ENCODE measurements around the gene HOXD9. TPM values are rescaled to one million over a fixed set of nuclear protein-coding genes. Genes with fewer than 3 reads are reported as not detected.

HOXD9 gene
- total and polyA plus RNA-seq, 2 of the 8 experiments (the other 6 are each of a cell fraction or from before 2014, with no cell fraction given), result not detected

DNA sequence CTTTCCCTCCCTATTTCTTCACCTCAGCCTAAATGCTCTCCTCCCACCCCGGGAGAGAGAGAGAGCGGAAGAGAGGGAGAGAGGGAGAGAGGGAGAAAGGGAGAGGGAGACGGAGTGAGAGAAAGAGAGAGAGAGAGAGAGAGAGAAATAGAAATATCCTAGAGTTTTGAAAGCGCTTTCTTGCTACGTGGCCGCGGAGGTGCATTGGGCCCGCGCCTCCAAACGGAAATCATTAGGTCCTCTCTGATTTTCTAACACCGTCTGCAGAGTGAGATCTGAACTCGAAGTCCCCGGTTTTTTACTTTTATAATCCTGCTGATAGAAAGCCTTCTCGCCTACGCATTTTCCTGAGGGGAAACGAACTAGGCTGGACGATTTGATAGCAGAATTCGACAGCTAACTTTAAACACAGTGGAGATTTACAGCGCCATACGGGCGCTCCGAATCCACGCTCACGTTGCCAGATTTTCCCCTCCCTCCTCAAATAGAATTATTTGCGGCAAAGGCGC, 37.9 kb upstream of the HOXD9 start:
- Histone ChIP-seq H4K91ac (replicated peaks; ENCODE audit: insufficient read length, low read length) (no peak overlapping the region), H3K4ac (replicated peaks; ENCODE audit: insufficient read length, low read depth, low read length) (no peak overlapping the region), H3K4me2 (ENCODE audit: insufficient read depth in 1 of 2, low read depth in 2 of 2, low read length in 2 of 2) (peak overlapping the region; percentile 4 to 57; a peak in 2 of 4 replicates), H3K79me1 (ENCODE audit: low read depth, low read length) (no peaks in the 10 kb centered on the region), H2BK20ac (ENCODE audit: low read length) (no peak overlapping the region), H2BK15ac (ENCODE audit: low read length) (no peak overlapping the region), H3K27me3 (replicated peaks in 1 of 4; ENCODE audit: control insufficient read depth in 3 of 4, extremely low read depth in 1 of 4, insufficient read depth in 3 of 4, low read length in 3 of 4) (peaks cover 93 to 98% (median 98%) of the 10 kb centered on the region in 4 experiments), H3K4me1 (replicated peaks in 1 of 4; ENCODE audit: control insufficient read depth in 3 of 4, insufficient read depth in 4 of 4, low read length in 3 of 4) (peaks cover 0 to 25% (median 9%) of the 10 kb centered on the region in 4 experiments; a peak in 5 of 7 replicates), H3K23ac (ENCODE audit: insufficient read length) (no peak overlapping the region), H4K8ac (ENCODE audit: extremely low read depth, insufficient read depth, low read length) (no peak overlapping the region), H4K5ac (ENCODE audit: insufficient read length, low read depth, low read length) (no peak overlapping the region), H2BK12ac (ENCODE audit: low read depth, low read length) (no peak overlapping the region), H2BK120ac (replicated peaks; ENCODE audit: low read depth, low read length) (no peak overlapping the region), H3K23me2 (ENCODE audit: low read depth, low read length) (peaks cover 2% of the 10 kb centered on the region; the same call in 1 of the 2 replicates), H3K27ac (ENCODE audit: low read depth, low read length) (no peak overlapping the region), H3K9ac (replicated peaks in 1 of 4; ENCODE audit: extremely low read depth in 1 of 4, low read depth in 3 of 4, low read length in 3 of 4) (no peak overlapping the region), H2AFZ (ENCODE audit: low read length) (no peak overlapping the region), H4K20me1 (replicated peaks in 1 of 2; ENCODE audit: control insufficient read depth in 1 of 2, insufficient read depth in 2 of 2, low read length in 2 of 2) (peaks cover 15 to 29% of the 10 kb centered on the region in 2 experiments), H3K36me3 (ENCODE audit: control insufficient read depth in 2 of 4, insufficient read depth in 4 of 4, low read length in 3 of 4) (peaks cover 0 to 2% (median 0%) of the 10 kb centered on the region in 4 experiments; a peak in 1 of 8 replicates), H3K18ac (ENCODE audit: extremely low read depth, low read length) (no peak overlapping the region), H3K4me3 (ENCODE audit: extremely low read depth in 1 of 4, insufficient read depth in 2 of 4, low read depth in 3 of 4, low read length in 4 of 4) (peak overlapping the region in 1 of 4 experiments; percentile 52; a peak in 1 of 8 replicates), H3K14ac (ENCODE audit: insufficient read length) (no peak overlapping the region), H3K56ac (replicated peaks; ENCODE audit: insufficient read length, low read depth, low read length) (no peak overlapping the region), H2BK5ac (ENCODE audit: low read depth, low read length) (no peak overlapping the region), H3K79me2 (ENCODE audit: control insufficient read depth in 1 of 2, insufficient read depth in 2 of 2, low read length in 2 of 2) (no peaks in the 10 kb centered on the region), H3K9me3 (ENCODE audit: insufficient read depth in 2 of 2, low read depth in 1 of 2, low read length in 1 of 2) (no peaks in the 10 kb centered on the region; a peak in 1 of 4 replicates), H2AK5ac (ENCODE audit: low read depth, low read length) (no peak overlapping the region)
- ChIA-PET CTCF (ENCODE audit: partially characterized antibody) (interaction anchor here (1.1 to 7.8 kb wide), 13 partner anchors 12 to 732 kb away, joined by 3 to 130 read pairs (median 5); partner anchors contain the start of gene HOXD12), POLR2A (ENCODE audit: partially characterized antibody) (interaction anchor here (0.7 to 1.7 kb wide), 2 partner anchors 12 to 1511 kb away, joined by 3 to 8 read pairs; no protein-coding TSS in a partner anchor)
- FAIRE-seq, result no peak
- DNase-seq (ENCODE audit: low read depth in 1 of 2, low spot score in 2 of 2), result no peak
- TF ChIP-seq, protein P1, sequence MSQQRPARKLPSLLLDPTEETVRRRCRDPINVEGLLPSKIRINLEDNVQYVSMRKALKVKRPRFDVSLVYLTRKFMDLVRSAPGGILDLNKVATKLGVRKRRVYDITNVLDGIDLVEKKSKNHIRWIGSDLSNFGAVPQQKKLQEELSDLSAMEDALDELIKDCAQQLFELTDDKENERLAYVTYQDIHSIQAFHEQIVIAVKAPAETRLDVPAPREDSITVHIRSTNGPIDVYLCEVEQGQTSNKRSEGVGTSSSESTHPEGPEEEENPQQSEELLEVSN (IDR thresholded peaks at IDR 0.05), result no peak
- TF ChIP-seq EZH2 (IDR thresholded peaks at IDR 0.05; ENCODE audit: low read depth, low read length, severe bottlenecking) (peak; percentile 89), CTBP2 (IDR thresholded peaks at IDR 0.05; ENCODE audit: borderline replicate concordance, insufficient read depth, insufficient read length, low read length) (peak; percentile 69)
- WGBS, 2 experiments (ENCODE audit: extremely low coverage in 1 of 2, insufficient coverage in 1 of 2, insufficient read length in 1 of 2, insufficient replicate concordance in 2 of 2, low coverage in 1 of 2, low lambda C conversion rate in 2 of 2, missing lambda C conversion rate in 1 of 2), result 6% methylated on average over 26 of the region's 26 CpGs; no CpG with 5 or more reads in 1 of the 2 experiments
